Mesenchymal stem cell (in vitro differentiated cells and primary cell): ENCODE data around the gene MAPKAPK3.

ENCODE experiments used
- DNase-seq: peaks from one replicate; pipeline ENCODE4 v3.0.0-alpha.2; 2013
- H2AFZ ChIP-seq: one replicate; pipeline ENCODE4 v1.6.1; 2013; ENCODE audit warnings: low read depth, mild to moderate bottlenecking, control low read depth, inconsistent platforms, low read length, moderate library complexity
- H2AK5ac ChIP-seq: 2 replicates; pipeline ENCODE4 v1.6.1; 2013; ENCODE audit warnings: low read length, moderate library complexity, mild to moderate bottlenecking, inconsistent platforms; ENCODE audit not compliant: severe bottlenecking
- H2BK120ac ChIP-seq: one replicate; pipeline ENCODE4 v1.6.1; 2013; ENCODE audit warnings: low read depth, mild to moderate bottlenecking, inconsistent platforms, low read length, moderate library complexity
- H2BK12ac ChIP-seq, 2 experiments: one replicate each; pipeline ENCODE4 v1.6.1; 2013; ENCODE audit warnings: inconsistent platforms in 2 of 2, low read length in 2 of 2, mild to moderate bottlenecking in 2 of 2, moderate library complexity in 2 of 2, control low read depth in 1 of 2
- H2BK15ac ChIP-seq: one replicate; pipeline ENCODE4 v1.6.1; 2013; ENCODE audit warnings: mild to moderate bottlenecking, low read depth, inconsistent platforms; ENCODE audit not compliant: poor library complexity, severe bottlenecking
- H2BK5ac ChIP-seq: 2 replicates; pipeline ENCODE4 v1.6.1; 2013; ENCODE audit warnings: low read depth, mild to moderate bottlenecking, low read length, control low read depth, inconsistent platforms; ENCODE audit not compliant: poor library complexity, severe bottlenecking
- H3K14ac ChIP-seq, 2 experiments: one replicate each; pipeline ENCODE4 v1.6.1; 2013; ENCODE audit warnings: inconsistent platforms in 2 of 2, low read length in 2 of 2, control low read depth in 1 of 2, mild to moderate bottlenecking in 1 of 2, moderate library complexity in 1 of 2
- H3K18ac ChIP-seq, 2 experiments: one replicate each; pipeline ENCODE4 v1.6.1; 2013; ENCODE audit warnings: inconsistent platforms in 2 of 2, low read length in 2 of 2, control low read depth in 1 of 2, low read depth in 1 of 2, mild to moderate bottlenecking in 1 of 2
- H3K23ac ChIP-seq, 2 experiments: one replicate each; pipeline ENCODE4 v1.6.1; 2013; ENCODE audit warnings: inconsistent platforms in 2 of 2, low read length in 2 of 2, mild to moderate bottlenecking in 2 of 2, moderate library complexity in 2 of 2, control low read depth in 1 of 2
- H3K27ac ChIP-seq: 2 replicates; pipeline ENCODE4 v1.5.1; 2013; ENCODE audit warnings: mild to moderate bottlenecking, moderate library complexity, low read length, control low read depth, inconsistent platforms; ENCODE audit not compliant: poor library complexity, severe bottlenecking
- H3K27me3 ChIP-seq, 2 experiments: 2 replicates each; pipeline versions ENCODE4 v1.6.1 to v1.7.0; 2013; ENCODE audit warnings: low read length in 2 of 2, mild to moderate bottlenecking in 2 of 2, moderate library complexity in 2 of 2, control low read depth in 1 of 2, inconsistent platforms in 1 of 2; ENCODE audit not compliant: control insufficient read depth in 1 of 2, insufficient read depth in 1 of 2
- H3K36me3 ChIP-seq, 2 experiments: 2 replicates each; pipeline versions ENCODE4 v1.6.1 to v1.7.0; 2013; ENCODE audit warnings: low read length in 2 of 2, control low read depth in 1 of 2, inconsistent platforms in 1 of 2, low read depth in 1 of 2, mild to moderate bottlenecking in 1 of 2; ENCODE audit not compliant: insufficient read depth in 2 of 2, control insufficient read depth in 1 of 2
- H3K4ac ChIP-seq, 2 experiments: one replicate each; pipeline ENCODE4 v1.6.1; 2013; ENCODE audit warnings: inconsistent platforms in 2 of 2, low read length in 2 of 2, mild to moderate bottlenecking in 2 of 2, moderate library complexity in 2 of 2, control low read depth in 1 of 2, low read depth in 1 of 2
- H3K4me1 ChIP-seq: 2 replicates; pipeline ENCODE4 v1.6.1; 2013; ENCODE audit warnings: low read depth, low read length, control low read depth; ENCODE audit not compliant: control insufficient read depth, insufficient read depth
- H3K4me2 ChIP-seq: 2 replicates; pipeline ENCODE4 v1.6.1; 2013; ENCODE audit warnings: low read length, mild to moderate bottlenecking, inconsistent platforms; ENCODE audit not compliant: poor library complexity, severe bottlenecking
- H3K4me3 ChIP-seq, 2 experiments: 2 replicates each; pipeline versions ENCODE4 v1.5.1 to v1.7.0; 2013; ENCODE audit warnings: low read length in 2 of 2, mild to moderate bottlenecking in 2 of 2, control low read depth in 1 of 2, low read depth in 1 of 2; ENCODE audit not compliant: insufficient read depth in 1 of 2
- H3K79me1 ChIP-seq: replicated peaks from 2 replicates; pipeline ENCODE4 v1.6.1; 2013; ENCODE audit warnings: mild to moderate bottlenecking, control low read depth, low read length, inconsistent platforms; ENCODE audit not compliant: poor library complexity, severe bottlenecking
- H3K9ac ChIP-seq: 2 replicates; pipeline ENCODE4 v1.7.0; 2013; ENCODE audit warnings: mild to moderate bottlenecking, low read length, moderate library complexity
- H3K9me3 ChIP-seq: 2 replicates; pipeline ENCODE4 v1.7.0; 2013; ENCODE audit warnings: mild to moderate bottlenecking, low read length; ENCODE audit not compliant: control insufficient read depth
- H4K8ac ChIP-seq: one replicate; pipeline ENCODE4 v1.6.1; 2013; ENCODE audit warnings: inconsistent platforms, mild to moderate bottlenecking, low read length, moderate library complexity
- H4K91ac ChIP-seq: one replicate; pipeline ENCODE4 v1.6.1; 2013; ENCODE audit warnings: mild to moderate bottlenecking, low read length, inconsistent platforms
- WGBS: methylation state at CpG from one replicate; pipeline ENCODE4 v1.1.7; 2013; ENCODE audit warnings: mixed read lengths; 5-methylcytosine and 5-hydroxymethylcytosine counted together

The MAPKAPK3 gene

DNA sequence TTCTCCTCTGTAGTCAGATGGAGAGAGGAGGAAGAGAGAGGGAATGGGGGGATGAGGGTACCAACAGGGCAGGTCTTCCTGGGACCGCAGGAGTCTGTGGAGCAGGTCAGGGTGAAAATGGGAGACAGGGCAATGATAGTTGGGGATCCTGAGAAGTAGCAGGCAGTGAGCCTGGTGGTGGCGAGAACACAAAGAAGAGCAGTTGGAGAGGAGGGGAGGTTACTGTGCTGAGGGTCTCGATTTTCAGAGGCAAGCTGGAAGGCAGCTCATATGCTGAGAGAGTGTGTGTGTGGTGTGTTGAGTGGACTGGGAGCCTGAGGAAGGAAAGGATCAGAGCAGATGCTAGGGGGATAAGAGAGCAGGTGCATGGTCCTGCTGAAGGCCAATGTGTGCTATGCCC is 55.7 kb downstream of the MAPKAPK3 start:
- Histone ChIP-seq H3K27ac (no peak overlapping the region), H2BK12ac (no peak overlapping the region), H3K36me3 (no peaks in the 10 kb centered on the region), H3K4me2 (no peak overlapping the region), H3K27me3 (peaks cover 50 to 66% of the 10 kb centered on the region in 2 experiments), H3K9me3 (no peaks in the 10 kb centered on the region), H4K91ac (no peak overlapping the region), H3K18ac (no peak overlapping the region), H2BK5ac (no peak overlapping the region), H3K4me3 (no peak overlapping the region), H2AFZ (no peak overlapping the region), H2AK5ac (no peak overlapping the region), H3K4me1 (peaks cover 11% of the 10 kb centered on the region), H4K8ac (no peak overlapping the region), H2BK120ac (no peak overlapping the region), H3K79me1 (no peaks in the 10 kb centered on the region), H3K14ac (no peak overlapping the region), H3K23ac (no peak overlapping the region), H3K9ac (no peak overlapping the region), H2BK15ac (no peak overlapping the region), H3K4ac (no peak overlapping the region)
- WGBS: 86% methylated on average over 3 of the region's 3 CpGs
- no peak for DNase-seq

DNA sequence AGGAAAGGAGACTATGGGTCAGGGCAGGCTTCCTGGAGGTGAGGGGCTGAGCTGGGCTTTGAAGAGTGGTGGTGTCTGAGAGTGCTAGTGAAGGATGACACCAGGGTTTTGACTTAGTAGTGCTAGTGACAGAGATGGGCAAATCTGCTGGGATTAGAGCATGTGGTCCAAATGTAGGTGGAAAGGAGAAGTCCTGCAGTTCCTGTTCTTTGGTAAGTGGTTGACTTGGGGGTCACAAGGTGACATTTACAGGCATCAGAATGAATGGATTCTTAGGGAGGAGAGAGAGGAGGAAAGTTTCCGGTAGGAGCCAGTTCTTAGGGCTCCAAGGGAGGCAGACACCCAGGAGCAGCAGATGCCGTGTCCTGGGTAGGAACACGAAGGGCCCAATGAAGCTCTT is 57.0 kb downstream of the MAPKAPK3 start:
- H3K14ac ChIP-seq: no peak overlapping the region

DNA sequence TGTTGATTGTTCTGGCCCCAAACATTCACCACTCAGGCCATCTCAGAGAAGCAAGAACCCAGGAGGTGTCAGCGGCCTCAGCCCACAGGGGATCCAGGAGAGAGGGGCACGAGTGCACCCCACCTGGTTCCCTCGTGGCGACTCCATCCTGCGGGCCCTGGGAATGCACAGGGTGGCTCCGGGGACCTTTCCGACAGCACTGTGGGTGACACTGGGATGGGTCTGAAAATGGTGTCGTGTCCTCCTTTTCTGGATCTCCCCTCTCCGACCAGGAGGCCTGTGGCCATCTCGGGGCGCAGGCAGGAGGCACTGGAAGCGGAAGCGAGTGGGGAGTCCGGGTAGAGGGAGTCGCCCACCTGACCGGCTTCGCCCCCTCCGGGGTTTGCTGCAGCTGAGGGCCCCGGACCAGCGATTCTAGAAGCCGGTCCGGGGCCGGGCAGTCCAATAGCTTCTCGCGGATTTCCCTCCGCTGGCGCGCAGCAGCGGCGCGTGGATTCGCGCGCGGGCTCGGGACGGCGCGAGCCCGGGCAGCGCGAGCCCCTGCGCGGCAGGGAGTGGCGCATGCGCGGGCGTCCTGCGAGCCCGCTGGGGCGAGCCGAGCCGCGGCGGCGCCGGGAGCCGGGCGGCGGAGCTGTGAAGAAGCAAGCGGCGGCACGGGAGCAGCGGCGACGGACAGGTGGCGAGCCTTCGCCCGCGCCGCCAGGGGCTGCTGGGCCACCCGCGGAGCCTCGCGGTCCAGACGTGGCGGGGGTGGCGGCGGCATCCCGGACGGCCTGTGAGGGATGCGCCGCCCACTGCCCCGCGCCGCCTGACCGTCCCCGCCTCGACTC is 57.6 kb downstream of the MAPKAPK3 start, which contains the start of gene DOCK3:
Gene DOCK3, plus strand, starts transcription at position 579 of the 830 bp plus-strand sequence. CDS start 337 bp downstream, outside the sequence.
- Histone ChIP-seq H3K14ac (peak within 1 kb of the TSS in 1 of 2 experiments; percentile 15), H3K4ac (no peak within 1 kb of the TSS), H3K36me3 (no peaks in the 10 kb centered on the region), H2BK120ac (no peak within 1 kb of the TSS), H3K4me2 (peak within 1 kb of the TSS; percentile 87), H3K9ac (peak within 1 kb of the TSS; percentile 52), H2BK15ac (no peak within 1 kb of the TSS), H2AK5ac (no peak within 1 kb of the TSS), H2BK5ac (no peak within 1 kb of the TSS), H3K18ac (peak within 1 kb of the TSS in 1 of 2 experiments; percentile 52), H4K8ac (no peak within 1 kb of the TSS), H2BK12ac (no peak within 1 kb of the TSS), H3K27ac (no peak within 1 kb of the TSS), H3K4me1 (peaks cover 11% of the 10 kb centered on the region), H4K91ac (no peak within 1 kb of the TSS), H3K4me3 (peak within 1 kb of the TSS; percentile 53 to 69), H3K9me3 (no peaks in the 10 kb centered on the region), H2AFZ (peak within 1 kb of the TSS; percentile 92), H3K79me1 (no peaks in the 10 kb centered on the region), H3K23ac (peak within 1 kb of the TSS in 1 of 2 experiments; percentile 59), H3K27me3 (peaks cover 58 to 67% of the 10 kb centered on the region in 2 experiments)
- peak; percentile 30 for DNase-seq
- WGBS: 3% methylated on average over 41 of the region's 89 CpGs

More for the DNA sequence above, 57.0 kb downstream of the MAPKAPK3 start:
- H3K27me3 ChIP-seq: peaks cover 54 to 66% of the 10 kb centered on the region in 2 experiments
- H4K91ac ChIP-seq: no peak overlapping the region
- no peak overlapping the region for H2BK120ac ChIP-seq
- WGBS: 20% methylated on average over 2 of the region's 3 CpGs
- H2BK5ac ChIP-seq: no peak overlapping the region
- no peak overlapping the region for H3K18ac ChIP-seq
- no peak overlapping the region for H3K23ac ChIP-seq
- no peaks in the 10 kb centered on the region for H3K36me3 ChIP-seq
- H2BK12ac ChIP-seq: no peak overlapping the region
- no peak for DNase-seq
- no peak overlapping the region for H3K4me3 ChIP-seq
- no peak overlapping the region for H3K4me2 ChIP-seq
- no peak overlapping the region for H2AFZ ChIP-seq
- H3K79me1 ChIP-seq: no peaks in the 10 kb centered on the region
- H3K9ac ChIP-seq: no peak overlapping the region
- no peak overlapping the region for H4K8ac ChIP-seq
- no peak overlapping the region for H2AK5ac ChIP-seq
- H3K27ac ChIP-seq: no peak overlapping the region
- no peak overlapping the region for H2BK15ac ChIP-seq
- H3K4me1 ChIP-seq: peaks cover 11% of the 10 kb centered on the region
- H3K9me3 ChIP-seq: no peaks in the 10 kb centered on the region
- no peak overlapping the region for H3K4ac ChIP-seq

DNA sequence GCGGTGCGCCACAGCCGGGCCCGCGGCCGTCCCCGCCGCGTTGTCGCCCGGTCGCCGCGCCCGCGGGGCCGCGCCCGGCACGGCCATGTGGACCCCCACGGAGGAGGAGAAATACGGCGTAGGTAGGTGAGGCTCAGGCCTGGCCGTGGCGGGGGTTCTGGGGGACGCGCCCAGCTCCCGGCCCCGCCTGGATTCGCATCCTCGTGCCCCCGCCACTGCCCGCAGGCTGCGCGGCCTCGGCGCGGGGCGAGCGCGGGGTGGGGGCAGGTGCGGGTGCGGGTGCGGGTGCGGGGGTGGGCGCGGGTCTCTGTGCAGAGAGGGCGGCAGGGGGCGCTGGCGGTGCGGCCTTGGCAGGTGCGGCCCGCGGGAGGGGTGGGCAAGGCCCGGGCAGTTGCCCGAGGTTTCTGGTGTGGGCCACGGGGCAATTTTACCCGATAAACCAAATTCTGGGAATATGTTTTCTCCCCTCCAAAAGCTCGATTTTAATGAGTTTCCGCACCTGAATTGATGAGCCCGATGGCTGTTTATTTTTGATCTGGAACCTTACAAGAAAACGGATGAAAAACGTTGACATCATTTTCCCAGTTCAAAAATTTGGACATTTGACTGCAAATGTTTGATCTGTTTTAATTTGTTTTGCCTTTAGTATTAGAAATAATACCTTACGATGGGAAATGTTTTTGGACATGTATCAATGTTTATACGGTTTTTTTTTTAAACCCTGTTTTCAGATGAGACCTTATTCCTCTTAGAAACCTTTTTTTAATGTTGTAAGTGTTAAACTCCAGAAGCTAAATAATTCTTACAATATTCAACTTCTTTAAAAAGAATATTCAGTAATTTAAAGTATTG is 58.5 kb downstream of the MAPKAPK3 start:
- Histone ChIP-seq H3K36me3 (no peaks in the 10 kb centered on the region), H3K4me2 (peak overlapping the region; percentile 87), H3K27me3 (peaks cover 59 to 64% of the 10 kb centered on the region in 2 experiments), H3K4ac (no peak overlapping the region), H3K4me1 (peaks cover 11% of the 10 kb centered on the region), H2AFZ (peak overlapping the region; percentile 92), H3K14ac (peak overlapping the region in 1 of 2 experiments; percentile 15), H3K9ac (peak overlapping the region; percentile 28), H2BK120ac (no peak overlapping the region), H3K27ac (no peak overlapping the region), H3K9me3 (no peaks in the 10 kb centered on the region), H3K23ac (no peak overlapping the region), H2BK5ac (no peak overlapping the region), H2BK15ac (no peak overlapping the region), H2BK12ac (no peak overlapping the region), H2AK5ac (no peak overlapping the region), H4K8ac (no peak overlapping the region), H3K79me1 (no peaks in the 10 kb centered on the region), H4K91ac (no peak overlapping the region), H3K4me3 (peak overlapping the region; percentile 53 to 69), H3K18ac (no peak overlapping the region)
- no peak for DNase-seq
- WGBS: 2% methylated on average over 47 of the region's 65 CpGs
